GF-D8 (cell line): ENCODE results near the gene GHR.
"Not testable (repeated sequence)": the region's sequence is repeated elsewhere in the genome, so short reads cannot be mapped to it uniquely, and the experiment has no call there.

Experiments used
- DNase-seq: peaks from one replicate; lab custom pipeline; 2025; lab: John Stamatoyannopoulos, UW

The GHR gene

GRCh38 chr5:42569953-42570548 is 146.8 kb downstream of the GHR start:
- no peak for DNase-seq

- DNase-seq = no peak
Measured at GRCh38 chr5:42570966-42571960, 148.0 kb downstream of the GHR start.

- no peak for DNase-seq
Measured at GRCh38 chr5:42572313-42572712, 149.1 kb downstream of the GHR start.

GRCh38 chr5:42573386-42573785 is 150.1 kb downstream of the GHR start:
- no peak for DNase-seq

GRCh38 chr5:42575914-42576313 is 152.7 kb downstream of the GHR start:
- DNase-seq = not testable (repeated sequence)

- not testable (repeated sequence) for DNase-seq
Measured at GRCh38 chr5:42578901-42579300, 155.7 kb downstream of the GHR start.

GRCh38 chr5:42579320-42579719 is 156.1 kb downstream of the GHR start:
- DNase-seq = no peak

- DNase-seq = no peak
Measured at GRCh38 chr5:42581845-42582244, 158.6 kb downstream of the GHR start.

- no peak for DNase-seq
Measured at GRCh38 chr5:42582723-42583122, 159.5 kb downstream of the GHR start.

- DNase-seq = peak; percentile 1
Measured at GRCh38 chr5:42583322-42583721, 160.1 kb downstream of the GHR start.

- no peak for DNase-seq
Measured at GRCh38 chr5:42586625-42587024, 163.4 kb downstream of the GHR start.

- DNase-seq = no peak
Measured at GRCh38 chr5:42587096-42587723, 164.0 kb downstream of the GHR start.

- DNase-seq = no peak
Measured at GRCh38 chr5:42590566-42590965, 167.3 kb downstream of the GHR start.

GRCh38 chr5:42591015-42591414 is 167.8 kb downstream of the GHR start:
- DNase-seq = no peak

- no peak for DNase-seq
Measured at GRCh38 chr5:42592401-42593140, 169.3 kb downstream of the GHR start.

- DNase-seq = no peak
Measured at GRCh38 chr5:42593591-42593990, 170.4 kb downstream of the GHR start.

- no peak for DNase-seq
Measured at GRCh38 chr5:42595597-42595996, 172.4 kb downstream of the GHR start.

- no peak for DNase-seq
Measured at GRCh38 chr5:42596817-42597216, 173.6 kb downstream of the GHR start.

- no peak for DNase-seq
Measured at GRCh38 chr5:42597318-42597937, 174.2 kb downstream of the GHR start.

GRCh38 chr5:42598311-42598710 is 175.1 kb downstream of the GHR start:
- DNase-seq = no peak

- DNase-seq = no peak
Measured at GRCh38 chr5:42599106-42599505, 175.9 kb downstream of the GHR start.

GRCh38 chr5:42600441-42600840 is 177.2 kb downstream of the GHR start:
- DNase-seq = no peak
